Effector memory CD4-positive, alpha-beta T cell (primary cell): ENCODE measurements around the gene MDGA2.

Experiments used
- DNase-seq, 3 donors: peaks; one replicate each; pipeline ENCODE4 v3.0.0-alpha.2; 2020
- H3K27ac ChIP-seq: 2 replicates; pipeline ENCODE4 v1.7.0; 2013; ENCODE audit warnings: mild to moderate bottlenecking, low read length, moderate library complexity; ENCODE audit not compliant: insufficient read depth, poor library complexity, severe bottlenecking
- H3K27me3 ChIP-seq: replicated peaks from 2 replicates; pipeline ENCODE4 v1.7.0; 2013; ENCODE audit warnings: mild to moderate bottlenecking, low read length; ENCODE audit not compliant: insufficient read depth, control insufficient read depth, poor library complexity, severe bottlenecking
- H3K36me3 ChIP-seq: 2 replicates; pipeline ENCODE4 v1.7.0; 2013; ENCODE audit warnings: mild to moderate bottlenecking, low read length, moderate library complexity; ENCODE audit not compliant: control insufficient read depth, insufficient read depth
- H3K4me1 ChIP-seq: 2 replicates; pipeline ENCODE4 v1.7.0; 2013; ENCODE audit warnings: low read length, mild to moderate bottlenecking; ENCODE audit not compliant: control insufficient read depth, insufficient read depth, poor library complexity, severe bottlenecking
- H3K4me3 ChIP-seq: 2 replicates; pipeline ENCODE4 v1.7.0; 2013; ENCODE audit warnings: low read length, low read depth, mild to moderate bottlenecking; ENCODE audit not compliant: insufficient read depth, poor library complexity, severe bottlenecking
- H3K9me3 ChIP-seq: 2 replicates; pipeline ENCODE4 v1.7.0; 2013; ENCODE audit warnings: mild to moderate bottlenecking, low read length, moderate library complexity; ENCODE audit not compliant: control insufficient read depth

Gene MDGA2

GRCh38 chr14:47390831-47391504, 284.4 kb downstream of the MDGA2 start:
- Histone ChIP-seq H3K4me1 (no peaks in the 10 kb centered on the region), H3K27me3 (no peaks in the 10 kb centered on the region), H3K36me3 (no peaks in the 10 kb centered on the region), H3K4me3 (no peak overlapping the region), H3K9me3 (no peaks in the 10 kb centered on the region), H3K27ac (no peak overlapping the region)
- no peak for DNase-seq

- no peaks in the 10 kb centered on the region for H3K36me3 ChIP-seq
- no peaks in the 10 kb centered on the region for H3K9me3 ChIP-seq
- DNase-seq: no peak
- no peak overlapping the region for H3K4me3 ChIP-seq
- no peaks in the 10 kb centered on the region for H3K4me1 ChIP-seq
- H3K27me3 ChIP-seq: no peaks in the 10 kb centered on the region
- H3K27ac ChIP-seq: no peak overlapping the region
Measured at GRCh38 chr14:47389535-47389934, 285.9 kb downstream of the MDGA2 start.

GRCh38 chr14:47366006-47366405, 309.4 kb downstream of the MDGA2 start:
- no peaks in the 10 kb centered on the region for H3K4me1 ChIP-seq
- H3K27me3 ChIP-seq: no peaks in the 10 kb centered on the region
- no peak overlapping the region for H3K27ac ChIP-seq
- H3K36me3 ChIP-seq: no peaks in the 10 kb centered on the region
- no peak overlapping the region for H3K4me3 ChIP-seq
- DNase-seq: no peak
- no peaks in the 10 kb centered on the region for H3K9me3 ChIP-seq

- Histone ChIP-seq H3K9me3 (no peaks in the 10 kb centered on the region), H3K27ac (no peak overlapping the region), H3K36me3 (no peaks in the 10 kb centered on the region), H3K4me3 (no peak overlapping the region), H3K27me3 (no peaks in the 10 kb centered on the region), H3K4me1 (no peaks in the 10 kb centered on the region)
- no peak for DNase-seq
Measured at GRCh38 chr14:47365233-47365632, 310.2 kb downstream of the MDGA2 start.

GRCh38 chr14:47353186-47353585, 322.2 kb downstream of the MDGA2 start:
- no peak for DNase-seq
- Histone ChIP-seq H3K4me1 (no peaks in the 10 kb centered on the region), H3K9me3 (no peaks in the 10 kb centered on the region), H3K27me3 (no peaks in the 10 kb centered on the region), H3K36me3 (no peaks in the 10 kb centered on the region), H3K4me3 (no peak overlapping the region), H3K27ac (no peak overlapping the region)

GRCh38 chr14:47346849-47347248, 328.6 kb downstream of the MDGA2 start:
- no peaks in the 10 kb centered on the region for H3K27me3 ChIP-seq
- H3K9me3 ChIP-seq: no peaks in the 10 kb centered on the region
- H3K4me1 ChIP-seq: no peaks in the 10 kb centered on the region
- no peak overlapping the region for H3K27ac ChIP-seq
- H3K36me3 ChIP-seq: no peaks in the 10 kb centered on the region
- DNase-seq: no peak
- no peak overlapping the region for H3K4me3 ChIP-seq

GRCh38 chr14:47345016-47345415, 330.4 kb downstream of the MDGA2 start:
- Histone ChIP-seq H3K27me3 (no peaks in the 10 kb centered on the region), H3K4me1 (no peaks in the 10 kb centered on the region)
- no peak for DNase-seq

GRCh38 chr14:47332939-47333338, 342.5 kb downstream of the MDGA2 start:
- H3K27ac ChIP-seq: no peak overlapping the region
- no peaks in the 10 kb centered on the region for H3K27me3 ChIP-seq
- H3K9me3 ChIP-seq: no peaks in the 10 kb centered on the region
- no peaks in the 10 kb centered on the region for H3K4me1 ChIP-seq
- DNase-seq: no peak
- no peak overlapping the region for H3K4me3 ChIP-seq
- no peaks in the 10 kb centered on the region for H3K36me3 ChIP-seq

More at GRCh38 chr14:47345016-47345415, 330.4 kb downstream of the MDGA2 start:
- Histone ChIP-seq H3K27ac (no peak overlapping the region), H3K4me3 (no peak overlapping the region), H3K9me3 (no peaks in the 10 kb centered on the region), H3K36me3 (no peaks in the 10 kb centered on the region)

- Histone ChIP-seq H3K9me3 (no peaks in the 10 kb centered on the region), H3K4me3 (no peak overlapping the region), H3K27ac (no peak overlapping the region), H3K4me1 (no peaks in the 10 kb centered on the region), H3K36me3 (no peaks in the 10 kb centered on the region), H3K27me3 (no peaks in the 10 kb centered on the region)
- no peak for DNase-seq
Measured at GRCh38 chr14:47332106-47332505, 343.3 kb downstream of the MDGA2 start.

- Histone ChIP-seq H3K27me3 (no peaks in the 10 kb centered on the region), H3K4me1 (no peaks in the 10 kb centered on the region)
Measured at GRCh38 chr14:47328376-47328775, 347.0 kb downstream of the MDGA2 start.

More at GRCh38 chr14:47328376-47328775, 347.0 kb downstream of the MDGA2 start:
- no peak for DNase-seq
- H3K27ac ChIP-seq: no peak overlapping the region
- no peaks in the 10 kb centered on the region for H3K9me3 ChIP-seq
- H3K4me3 ChIP-seq: no peak overlapping the region
- H3K36me3 ChIP-seq: no peaks in the 10 kb centered on the region
